Fibroblast of lung (primary cell): Measurements from ENCODE around the gene SEMA4D.

ENCODE experiments used
- EZH2 ChIP-seq: IDR thresholded peaks from 2 replicates; pipeline ENCODE4 v1.5.1; 2012; ENCODE audit warnings: low read length, control low read depth, mild to moderate bottlenecking; ENCODE audit errors: missing control alignments
- TF ChIP-seq, protein P1 (sequence below), 2 donors: IDR thresholded peaks in 1 of 2; conservative IDR thresholded peaks in 1 of 2; 1 replicate in 1 of 2; 2 replicates in 1 of 2; pipeline ENCODE4 v1.5.1; 2011 to 2012; ENCODE audit warnings: low read length in 2 of 2, control low read depth in 1 of 2, inconsistent platforms in 1 of 2, low read depth in 1 of 2, mild to moderate bottlenecking in 1 of 2

- TF ChIP-seq, protein P1, sequence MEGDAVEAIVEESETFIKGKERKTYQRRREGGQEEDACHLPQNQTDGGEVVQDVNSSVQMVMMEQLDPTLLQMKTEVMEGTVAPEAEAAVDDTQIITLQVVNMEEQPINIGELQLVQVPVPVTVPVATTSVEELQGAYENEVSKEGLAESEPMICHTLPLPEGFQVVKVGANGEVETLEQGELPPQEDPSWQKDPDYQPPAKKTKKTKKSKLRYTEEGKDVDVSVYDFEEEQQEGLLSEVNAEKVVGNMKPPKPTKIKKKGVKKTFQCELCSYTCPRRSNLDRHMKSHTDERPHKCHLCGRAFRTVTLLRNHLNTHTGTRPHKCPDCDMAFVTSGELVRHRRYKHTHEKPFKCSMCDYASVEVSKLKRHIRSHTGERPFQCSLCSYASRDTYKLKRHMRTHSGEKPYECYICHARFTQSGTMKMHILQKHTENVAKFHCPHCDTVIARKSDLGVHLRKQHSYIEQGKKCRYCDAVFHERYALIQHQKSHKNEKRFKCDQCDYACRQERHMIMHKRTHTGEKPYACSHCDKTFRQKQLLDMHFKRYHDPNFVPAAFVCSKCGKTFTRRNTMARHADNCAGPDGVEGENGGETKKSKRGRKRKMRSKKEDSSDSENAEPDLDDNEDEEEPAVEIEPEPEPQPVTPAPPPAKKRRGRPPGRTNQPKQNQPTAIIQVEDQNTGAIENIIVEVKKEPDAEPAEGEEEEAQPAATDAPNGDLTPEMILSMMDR (conservative IDR thresholded peaks at IDR 0.05 in 1 of 2, IDR thresholded peaks at IDR 0.05 in 1 of 2; ENCODE audit: low read depth in 1 of 2, low read length in 2 of 2) = no peak
- no peak for TF ChIP-seq EZH2
These were observed 3.7 kb downstream of the SEMA4D start for GRCh38 chr9:89494199-89494598.
